GM18511 (cell line): Measurements from ENCODE around the gene RAD23B.
"Not testable (repeated sequence)": the region's sequence is repeated elsewhere in the genome, so short reads cannot be mapped to it uniquely, and the experiment has no call there.

ENCODE experiments used
- ATAC-seq: cut with Tn5 transposase; IDR thresholded peaks from one replicate; pipeline ENCODE4 v1.9.1; 2021; ENCODE audit warnings: mild to moderate bottlenecking, moderate library complexity; ENCODE audit not compliant: unreplicated experiment

RAD23B gene

DNA sequence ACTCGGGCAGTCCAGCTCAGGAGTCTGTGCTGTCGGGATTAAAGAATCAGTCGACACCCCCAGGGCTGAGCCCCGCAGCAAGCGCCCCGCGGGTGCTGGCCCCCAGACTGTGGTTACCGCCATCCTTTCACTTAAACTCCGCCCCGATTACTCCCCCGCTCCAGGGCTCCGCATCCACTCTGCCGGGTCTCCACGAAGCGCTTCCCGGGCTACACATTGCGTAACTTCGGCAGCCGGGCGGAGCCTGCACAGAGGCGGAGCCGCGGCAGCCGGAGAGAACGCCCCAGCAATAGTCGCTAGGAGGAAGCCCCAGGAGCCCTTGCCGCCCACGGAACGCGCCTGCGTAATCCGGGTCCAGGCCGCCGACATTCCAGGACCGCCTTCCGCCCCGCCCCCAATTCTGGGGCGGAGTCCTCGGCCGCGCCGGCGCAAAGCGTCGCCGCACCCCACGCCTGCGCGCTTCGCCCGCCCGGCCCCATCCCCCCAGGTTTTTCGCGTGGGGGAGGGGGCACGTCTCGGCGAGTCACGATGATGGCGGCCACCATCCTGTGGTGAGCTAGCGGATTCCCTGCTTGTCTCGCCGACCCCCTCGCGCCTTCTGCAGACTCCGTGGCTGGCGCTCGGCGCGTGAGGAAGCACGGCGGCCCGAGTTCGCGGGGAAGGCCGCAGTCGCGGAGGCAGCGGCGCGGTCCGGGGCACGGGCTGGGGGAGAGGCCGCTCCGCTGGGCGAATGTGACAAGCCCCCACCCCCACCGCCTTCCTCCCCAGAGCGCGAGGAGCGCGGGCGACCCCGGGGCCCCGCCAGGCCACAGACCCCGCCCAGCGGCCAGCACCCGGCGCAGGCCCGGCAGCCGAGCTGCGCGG is at the start of gene RAD23B:
RAD23B (plus strand) TSS at position 521 of the 864 bp plus-strand sequence. CDS start 351 bp downstream, outside the sequence.
- ATAC-seq: peak; percentile 86

DNA sequence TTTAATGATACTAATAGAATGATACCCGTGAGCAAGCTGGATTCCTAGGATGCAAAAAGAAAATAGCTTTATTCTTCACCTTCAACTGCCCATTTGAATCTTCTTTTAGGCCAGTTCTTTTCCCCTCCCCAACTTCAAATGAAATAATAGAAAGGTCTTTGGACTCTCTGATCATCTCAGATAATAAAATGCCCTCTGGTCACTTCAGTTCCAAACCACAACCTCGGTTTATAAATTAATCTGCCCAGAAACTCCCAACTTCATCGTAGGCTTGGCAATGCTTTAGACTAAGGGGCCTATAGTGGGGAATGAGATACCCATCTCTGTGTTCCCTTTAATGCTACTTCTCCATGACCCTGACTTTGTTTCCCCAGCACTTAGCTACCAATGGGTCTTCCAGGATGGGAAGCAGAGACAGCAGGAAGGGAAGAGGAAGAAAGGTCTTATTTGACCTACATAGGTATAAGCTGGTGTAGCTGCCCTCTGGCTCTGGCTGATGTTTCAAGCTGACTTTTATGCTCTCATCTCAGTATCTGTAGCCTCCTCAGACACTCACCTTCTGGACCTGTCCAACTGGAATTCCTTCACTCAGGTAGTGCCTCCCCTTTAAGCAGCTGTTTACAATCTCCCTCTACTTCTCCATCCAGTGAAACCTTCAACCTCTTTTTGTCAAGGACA is 47.2 kb upstream of the RAD23B start:
- ATAC-seq: no peak

DNA sequence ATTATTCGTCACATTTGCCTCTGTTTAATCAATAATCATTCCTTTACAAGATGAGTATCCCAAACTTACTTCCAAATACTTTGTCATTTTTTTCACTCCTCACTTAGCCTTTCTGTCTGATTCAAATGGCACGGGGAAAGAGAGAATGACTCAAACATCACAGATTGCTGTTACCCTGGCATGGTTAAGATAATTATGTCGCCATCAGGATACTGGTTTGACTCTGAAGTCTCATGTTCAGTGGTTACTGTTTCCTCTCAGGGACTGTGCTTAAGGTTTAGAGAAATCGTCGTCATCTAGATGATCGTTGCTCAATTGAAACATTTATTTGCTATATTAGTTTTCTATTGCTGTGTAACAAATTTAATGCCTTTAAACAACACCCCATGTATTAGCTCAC is 45.2 kb upstream of the RAD23B start:
- no peak for ATAC-seq

DNA sequence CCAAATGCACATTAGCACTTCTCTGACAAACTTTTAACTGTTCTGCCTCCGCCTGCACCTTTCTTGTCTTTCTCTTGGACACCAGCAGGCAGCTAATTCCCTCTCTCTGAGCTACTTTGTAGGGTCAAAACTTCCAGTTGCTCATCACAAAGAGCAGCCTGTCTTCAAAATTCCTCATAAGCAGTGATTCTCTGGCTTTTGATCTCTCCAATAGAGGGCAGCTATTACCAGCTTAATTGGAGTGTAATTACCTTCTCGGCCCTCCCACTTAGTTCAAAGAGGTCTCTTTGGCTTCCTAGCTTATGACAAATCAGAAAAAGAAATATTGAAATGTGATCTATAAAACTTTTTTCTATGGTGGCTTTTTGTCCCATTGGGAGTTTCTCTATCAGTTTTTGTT is 43.6 kb upstream of the RAD23B start:
- no peak for ATAC-seq

- no peak for ATAC-seq
These were observed 42.8 kb upstream of the RAD23B start for GRCh38 chr9:107240260-107240659.

DNA sequence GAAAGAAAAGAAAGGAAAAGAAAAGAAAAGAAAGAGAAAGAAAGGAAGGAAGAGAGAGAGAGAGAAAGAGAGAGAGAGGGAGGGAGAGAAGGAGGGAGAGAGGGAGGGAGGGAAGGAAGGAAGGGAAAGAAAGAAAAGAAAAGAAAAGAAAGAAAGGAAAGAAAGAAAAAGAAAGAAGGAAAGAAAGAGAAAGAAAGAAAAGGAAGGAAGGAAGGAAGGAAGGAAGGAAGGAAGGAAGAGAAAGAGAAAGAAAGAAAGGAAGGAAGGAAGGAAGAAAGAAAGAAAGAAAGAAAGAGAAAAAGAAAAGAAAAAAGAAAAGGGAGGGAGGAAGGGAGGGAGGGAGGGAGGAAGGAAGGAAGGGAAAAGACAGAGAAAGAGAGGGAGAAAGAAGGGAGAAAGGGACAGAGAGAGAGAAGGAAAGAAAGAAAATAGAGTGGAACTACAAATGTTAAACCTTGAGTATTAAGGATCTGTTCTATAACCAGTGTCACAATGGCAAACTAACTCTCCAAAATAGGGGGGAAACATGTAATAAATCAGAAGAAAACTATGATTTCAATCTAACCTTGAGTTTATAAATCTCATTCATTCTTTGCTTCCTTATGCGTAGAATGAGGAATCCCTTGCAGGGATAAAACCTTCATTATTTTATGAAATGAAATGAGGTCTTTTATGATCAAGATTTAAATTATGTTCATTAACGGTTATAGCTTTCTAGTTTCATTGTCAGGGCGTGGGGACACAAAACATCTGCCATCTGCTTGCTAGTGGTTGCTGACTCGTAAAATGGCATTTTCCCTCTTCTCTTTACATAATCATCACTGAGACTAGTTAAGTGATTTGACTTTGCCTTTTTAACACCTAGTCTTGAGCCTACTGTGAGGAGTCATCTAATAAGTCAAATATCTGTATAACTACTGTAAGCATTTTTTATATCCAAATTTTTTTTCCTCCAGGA is 40.7 kb upstream of the RAD23B start:
- ATAC-seq: no peak

- peak; percentile 85 for ATAC-seq
These were observed 39.3 kb upstream of the RAD23B start for GRCh38 chr9:107243742-107244141.

- no peak for ATAC-seq
These were observed 36.5 kb upstream of the RAD23B start for GRCh38 chr9:107246259-107247254.

GRCh38 chr9:107248714-107249113 is 34.4 kb upstream of the RAD23B start:
- ATAC-seq: no peak

DNA sequence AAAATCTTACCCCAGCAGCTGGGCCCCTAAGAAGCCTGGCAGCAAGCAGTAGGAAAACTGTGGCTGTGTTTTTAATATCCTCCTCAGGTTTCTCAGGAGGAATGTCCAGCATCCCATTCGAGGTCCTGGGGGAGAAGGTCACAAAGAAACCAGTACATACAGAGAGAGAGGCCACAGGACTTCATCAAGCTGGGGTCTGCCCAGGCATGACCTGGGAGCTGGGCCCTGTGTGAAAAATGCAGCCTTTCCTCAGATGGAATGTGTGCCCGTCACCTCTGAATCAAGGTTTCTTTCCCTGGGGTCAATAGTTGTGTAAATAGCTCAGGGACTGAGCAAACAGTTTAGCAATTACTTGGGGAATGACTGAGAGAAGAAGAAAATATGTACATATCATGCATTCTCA is 33.9 kb upstream of the RAD23B start:
- no peak for ATAC-seq

DNA sequence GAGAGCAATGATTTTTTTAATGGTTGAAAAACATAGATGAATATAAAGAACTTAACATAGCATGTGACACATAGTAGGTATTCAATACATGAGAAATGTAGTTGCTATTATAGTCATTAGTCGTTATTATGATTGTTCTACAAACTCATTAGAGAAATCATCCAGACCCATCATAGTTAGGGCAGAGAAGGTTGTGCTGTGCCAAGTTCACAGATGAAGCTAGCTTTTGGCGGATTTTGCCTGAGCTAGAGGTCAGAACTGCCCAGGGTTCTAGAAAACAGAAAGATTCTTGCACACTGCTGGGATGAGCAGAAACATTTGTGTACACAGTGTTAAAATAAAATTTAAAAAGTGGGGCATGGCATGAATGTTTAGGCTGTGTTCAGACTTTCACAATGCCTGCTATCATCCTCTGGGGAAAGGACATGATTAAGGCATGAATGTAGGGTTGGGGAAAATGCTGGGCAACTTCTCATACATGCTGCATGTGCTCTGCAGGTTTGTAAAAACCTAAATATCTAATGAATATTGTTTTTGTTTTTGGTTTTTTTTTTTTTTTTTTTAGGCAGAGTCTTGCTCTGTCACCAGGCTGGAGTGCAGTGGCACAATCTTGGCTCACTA is 33.3 kb upstream of the RAD23B start:
- ATAC-seq: no peak

- no peak for ATAC-seq
These were observed 31.2 kb upstream of the RAD23B start for GRCh38 chr9:107251756-107252322.

DNA sequence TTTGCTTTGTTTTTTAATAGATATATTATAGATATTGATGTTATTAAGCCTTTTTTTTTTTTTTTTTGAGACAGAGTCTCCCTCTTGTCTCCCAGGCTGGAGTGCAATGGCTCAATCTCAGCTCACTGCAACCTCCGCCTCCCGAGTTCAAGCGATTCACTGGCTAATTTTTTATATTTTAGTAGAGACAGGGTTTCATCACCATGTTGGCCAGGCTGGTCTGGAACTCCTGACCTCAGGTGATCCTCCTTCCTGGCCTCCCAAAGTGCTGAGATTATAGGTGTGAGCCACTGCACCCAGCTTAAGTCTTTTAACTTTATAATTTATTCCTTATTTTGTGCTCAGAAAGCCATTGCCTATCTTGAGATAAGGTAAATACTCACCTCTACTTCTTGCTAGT is 24.2 kb upstream of the RAD23B start:
- ATAC-seq: no peak

DNA sequence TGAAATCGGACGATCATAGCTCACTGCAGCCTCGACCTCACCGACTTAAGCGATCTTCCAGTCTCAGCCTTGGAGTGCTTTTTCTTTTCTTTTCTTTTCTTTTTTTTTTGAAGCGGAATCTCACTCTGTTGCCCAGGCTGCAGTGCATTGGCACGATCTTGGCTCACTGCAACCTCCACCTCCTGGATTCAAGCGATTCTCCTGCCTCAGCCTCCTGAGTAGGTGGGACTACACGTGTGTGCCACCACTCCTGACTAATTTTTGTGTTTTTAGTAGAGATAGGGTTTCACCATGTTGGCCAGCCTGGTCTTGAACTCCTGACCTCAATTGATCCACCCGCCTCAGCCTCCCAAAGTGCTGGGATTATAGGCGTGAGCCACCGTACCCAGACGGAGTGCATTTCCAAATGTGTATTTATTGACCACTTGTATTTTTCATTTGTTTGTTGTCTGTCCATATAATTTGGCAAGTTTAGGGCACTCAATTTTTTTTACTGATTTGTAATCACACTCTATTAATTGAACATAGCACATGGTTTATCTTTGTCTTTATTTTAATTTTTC is 23.2 kb upstream of the RAD23B start:
- ATAC-seq: not testable (repeated sequence)

DNA sequence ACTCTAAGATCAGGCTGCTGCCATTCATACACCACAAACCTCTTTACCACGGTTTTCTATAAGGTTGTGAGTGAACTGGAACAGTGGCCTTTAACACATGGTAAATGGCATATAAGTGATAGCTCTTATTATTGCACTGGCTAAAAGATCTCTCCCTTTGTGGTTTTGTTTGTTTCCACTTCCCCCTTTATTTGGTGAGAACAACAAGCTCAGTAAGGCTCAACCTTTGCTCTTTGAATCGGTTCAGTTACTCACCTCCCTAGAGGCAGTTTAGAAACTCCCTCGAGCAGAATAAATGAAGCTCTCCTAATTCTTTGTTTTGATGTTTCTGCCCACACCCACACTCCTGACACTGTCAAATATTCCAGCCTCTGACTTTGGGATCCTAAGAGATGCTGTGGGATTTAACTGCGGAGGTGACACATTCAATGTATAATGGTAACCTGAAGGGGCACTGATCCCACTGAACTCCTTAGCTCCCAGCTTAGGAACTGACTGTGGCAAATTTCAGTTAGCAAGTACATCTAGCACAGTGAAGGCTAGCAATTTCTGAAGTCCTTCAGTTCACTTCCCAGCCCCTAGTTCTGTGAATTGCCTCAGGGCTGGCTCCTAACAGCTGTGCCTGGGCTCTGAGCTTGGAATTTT is 22.5 kb upstream of the RAD23B start:
- ATAC-seq: peak; percentile 100

DNA sequence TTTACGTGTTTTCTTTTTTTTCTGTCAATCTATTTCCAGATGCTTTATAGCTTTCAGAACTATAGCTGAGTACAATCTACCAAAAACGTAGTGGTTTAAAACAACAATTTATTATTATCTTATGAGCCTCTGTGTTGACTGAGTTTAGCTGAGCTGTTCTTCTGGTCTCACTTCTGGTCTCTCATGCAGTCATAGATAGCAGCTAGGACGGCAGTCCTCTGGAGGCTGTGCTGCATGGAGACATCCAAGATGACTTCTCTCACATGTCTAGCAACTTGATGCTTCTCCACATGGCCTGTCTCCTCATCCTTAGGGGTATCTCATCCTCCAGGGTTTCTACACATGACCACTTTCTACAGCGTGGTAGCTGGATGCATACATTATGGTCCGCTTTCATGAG is 22.0 kb upstream of the RAD23B start:
- ATAC-seq: no peak

- no peak for ATAC-seq
These were observed 19.8 kb upstream of the RAD23B start for GRCh38 chr9:107263289-107263688.

DNA sequence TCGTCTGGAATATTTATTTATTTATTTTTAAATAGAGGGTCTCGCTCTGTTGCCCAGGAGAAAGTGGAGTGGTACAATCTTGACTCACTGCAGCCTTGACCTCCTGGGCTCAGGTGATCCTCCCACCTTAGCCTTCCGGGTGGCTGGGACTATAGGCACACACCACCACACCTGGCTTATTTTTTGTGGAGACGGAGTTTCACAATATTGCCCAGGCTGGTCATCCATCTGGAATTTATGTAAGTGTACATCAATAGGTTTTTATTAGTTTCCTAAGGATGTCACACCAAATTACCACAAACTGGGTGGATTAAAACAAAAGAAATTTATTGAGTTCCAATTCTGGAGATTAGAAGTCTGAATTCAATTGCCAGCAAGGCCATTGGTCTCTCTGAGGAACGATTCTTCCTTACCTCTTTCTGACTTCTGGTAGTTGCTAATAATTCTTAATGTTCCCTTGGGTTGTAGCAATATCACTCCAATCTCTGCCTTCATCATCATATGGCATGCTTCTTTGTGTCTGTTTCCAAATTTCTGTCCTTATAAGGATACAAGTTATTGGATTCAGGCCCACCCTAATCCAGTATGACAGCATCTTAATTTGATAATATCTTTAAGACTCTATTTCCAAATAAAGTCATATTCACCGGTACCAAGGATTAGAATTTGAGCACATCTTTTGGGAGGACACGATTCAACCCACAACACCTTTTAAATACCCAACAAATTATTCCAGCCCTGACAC is 16.3 kb upstream of the RAD23B start:
- ATAC-seq: no peak
